Activated T-cell treated with anti-CD3 and anti-CD28 coated beads, Interleukin-2, amount 50 U/mL, for 24 hours (primary cell): Measurements from ENCODE around the gene ALDH7A1.

ENCODE experiments used
- DNase-seq: peaks from one replicate; pipeline ENCODE4 v3.0.0-alpha.2; 2020
- H3K27ac Mint-ChIP-seq: 2 replicates; pipeline ENCODE4 v1.8.0; 2020; ENCODE audit warnings: mild to moderate bottlenecking, mixed read lengths
- H3K27me3 Mint-ChIP-seq: 2 replicates; pipeline ENCODE4 v1.8.0; 2020; ENCODE audit warnings: mixed read lengths
- H3K36me3 Mint-ChIP-seq: 2 replicates; pipeline ENCODE4 v1.8.0; 2020; ENCODE audit warnings: low read depth, mixed read lengths
- H3K4me1 Mint-ChIP-seq: 2 replicates; pipeline ENCODE4 v1.8.0; 2020; ENCODE audit warnings: low read depth, mixed read lengths
- H3K4me3 Mint-ChIP-seq: 2 replicates; pipeline ENCODE4 v1.8.0; 2020; ENCODE audit warnings: mild to moderate bottlenecking, moderate library complexity, mixed read lengths
- H3K9me3 Mint-ChIP-seq: 2 replicates; pipeline ENCODE4 v1.8.0; 2020; ENCODE audit warnings: mixed read lengths

Gene ALDH7A1

DNA sequence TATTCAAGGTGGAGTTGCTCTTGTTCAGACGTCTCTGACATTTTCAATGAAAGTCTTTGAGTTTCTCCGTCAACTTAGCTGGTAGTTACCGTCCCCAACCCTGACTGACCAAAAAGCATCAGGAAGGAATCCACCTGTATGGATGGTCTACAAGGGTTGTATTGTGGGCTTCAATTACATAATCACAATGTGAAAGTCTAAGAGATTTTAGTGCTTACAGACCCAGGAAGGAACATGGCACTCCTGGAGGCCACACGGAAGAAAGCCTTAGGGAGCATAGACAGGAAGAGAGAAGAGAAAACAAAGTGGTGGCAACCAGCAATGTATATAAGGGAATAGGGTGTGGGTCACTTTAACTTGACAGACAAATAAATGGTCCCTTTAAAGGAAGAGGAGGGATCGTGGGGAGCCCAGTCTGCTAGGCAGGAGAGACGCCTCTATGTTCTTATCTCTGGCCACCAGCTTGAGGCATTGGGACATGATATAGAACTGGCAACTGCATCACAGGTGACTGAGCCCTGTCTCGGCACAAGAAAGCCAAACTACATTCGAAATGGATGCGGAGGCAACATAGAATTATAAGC lies 80.4 kb downstream of the ALDH7A1 start:
- no peak overlapping the region for H3K27ac Mint-ChIP-seq
- no peaks in the 10 kb centered on the region for H3K27me3 Mint-ChIP-seq
- DNase-seq: no peak
- no peaks in the 10 kb centered on the region for H3K36me3 Mint-ChIP-seq
- peaks cover 17% of the 10 kb centered on the region for H3K4me1 Mint-ChIP-seq
- no peak overlapping the region for H3K4me3 Mint-ChIP-seq
- H3K9me3 Mint-ChIP-seq: no peaks in the 10 kb centered on the region

DNA sequence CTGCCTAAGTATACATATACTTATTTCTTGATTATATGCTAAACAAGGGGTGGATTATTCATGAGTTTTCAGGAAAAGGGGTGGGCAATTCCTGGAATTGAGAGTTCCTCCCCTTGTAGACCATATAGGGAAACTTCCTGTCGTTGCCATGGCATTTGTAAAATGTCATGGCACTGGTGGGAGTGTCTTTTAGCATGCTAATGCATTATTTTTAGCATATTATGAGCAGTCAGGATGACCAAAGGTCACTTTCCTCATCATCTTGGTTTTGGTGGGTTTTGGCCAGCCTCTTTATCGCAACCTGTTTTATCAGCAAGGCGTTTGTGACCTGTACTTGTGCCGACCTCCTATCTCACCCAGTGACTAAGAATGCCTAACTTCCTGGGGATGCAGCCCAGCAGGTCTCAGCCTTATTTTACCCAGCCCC lies 80.9 kb downstream of the ALDH7A1 start:
- peaks cover 22% of the 10 kb centered on the region for H3K4me1 Mint-ChIP-seq
- H3K4me3 Mint-ChIP-seq: no peak overlapping the region
- H3K36me3 Mint-ChIP-seq: no peaks in the 10 kb centered on the region

DNA sequence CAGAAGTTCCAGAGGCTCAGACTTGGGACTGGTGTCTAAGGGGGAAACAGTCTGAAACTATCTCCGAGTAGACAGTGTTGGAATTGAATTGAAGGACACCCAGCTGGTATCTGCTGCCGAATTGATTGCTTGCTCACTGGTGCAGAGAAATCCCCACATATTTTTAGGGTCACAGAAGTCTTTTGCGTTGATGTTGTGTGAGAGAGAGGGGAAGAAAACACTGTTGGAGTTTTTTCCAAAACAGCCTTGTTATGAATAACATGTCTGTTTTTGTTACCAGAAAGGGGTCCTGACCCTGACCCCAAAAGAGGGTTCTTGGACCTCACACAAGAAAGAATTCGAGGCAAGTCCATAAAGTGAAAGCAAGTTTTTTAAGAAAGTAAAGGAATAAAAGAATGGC lies 81.3 kb downstream of the ALDH7A1 start:
- Mint-ChIP-seq H3K4me1 (peaks cover 26% of the 10 kb centered on the region), H3K27me3 (no peaks in the 10 kb centered on the region), H3K36me3 (no peaks in the 10 kb centered on the region), H3K9me3 (no peaks in the 10 kb centered on the region), H3K4me3 (no peak overlapping the region), H3K27ac (no peak overlapping the region)
- no peak for DNase-seq

More for the DNA sequence above, 80.9 kb downstream of the ALDH7A1 start:
- no peaks in the 10 kb centered on the region for H3K9me3 Mint-ChIP-seq
- no peak for DNase-seq
- no peak overlapping the region for H3K27ac Mint-ChIP-seq
- H3K27me3 Mint-ChIP-seq: no peaks in the 10 kb centered on the region

DNA sequence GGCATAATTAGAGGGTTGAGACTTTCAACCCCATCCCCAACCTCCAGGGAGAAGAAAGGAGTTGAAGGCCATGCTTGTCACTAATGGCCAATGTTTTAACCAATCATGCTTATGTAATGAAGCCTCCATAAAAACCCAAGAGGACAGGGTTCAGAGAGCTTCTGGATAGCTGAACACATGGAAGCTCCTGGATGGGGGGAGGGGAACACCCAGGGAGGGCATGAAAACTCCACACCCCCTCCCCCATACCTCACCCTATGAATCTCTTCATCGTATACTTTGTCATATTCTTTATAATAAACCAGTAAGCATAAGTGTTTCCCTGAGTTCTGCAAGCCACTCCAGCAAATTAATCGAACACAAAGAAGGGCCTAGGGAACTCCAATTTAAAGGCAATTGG lies 81.7 kb downstream of the ALDH7A1 start:
- H3K4me1 Mint-ChIP-seq: peaks cover 30% of the 10 kb centered on the region
- H3K27ac Mint-ChIP-seq: no peak overlapping the region
- DNase-seq: no peak
- no peaks in the 10 kb centered on the region for H3K36me3 Mint-ChIP-seq
- no peaks in the 10 kb centered on the region for H3K27me3 Mint-ChIP-seq
- H3K9me3 Mint-ChIP-seq: no peaks in the 10 kb centered on the region
- H3K4me3 Mint-ChIP-seq: no peak overlapping the region

DNA sequence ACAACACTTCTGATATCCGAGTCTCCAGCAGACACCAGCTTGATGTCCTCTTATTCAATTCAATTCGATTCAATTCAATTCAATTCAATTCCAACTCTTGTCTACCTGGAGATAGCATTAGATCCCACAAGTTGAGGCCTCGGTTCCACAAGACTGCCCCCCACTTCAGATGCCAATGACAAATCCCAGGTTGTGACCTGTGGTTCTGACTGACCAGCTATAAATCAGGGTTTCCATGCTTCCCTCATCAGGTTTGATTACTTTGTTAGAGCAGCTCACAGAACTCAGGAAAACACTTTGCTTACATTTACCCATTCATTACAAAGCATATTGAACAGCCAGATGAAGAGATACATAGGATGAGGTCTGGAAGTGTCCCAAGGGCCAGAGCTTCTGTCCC lies 82.6 kb downstream of the ALDH7A1 start:
- Mint-ChIP-seq H3K4me3 (no peak overlapping the region), H3K27me3 (no peaks in the 10 kb centered on the region), H3K4me1 (peaks cover 38% of the 10 kb centered on the region), H3K9me3 (no peaks in the 10 kb centered on the region), H3K27ac (no peak overlapping the region), H3K36me3 (no peaks in the 10 kb centered on the region)
- no peak for DNase-seq

DNA sequence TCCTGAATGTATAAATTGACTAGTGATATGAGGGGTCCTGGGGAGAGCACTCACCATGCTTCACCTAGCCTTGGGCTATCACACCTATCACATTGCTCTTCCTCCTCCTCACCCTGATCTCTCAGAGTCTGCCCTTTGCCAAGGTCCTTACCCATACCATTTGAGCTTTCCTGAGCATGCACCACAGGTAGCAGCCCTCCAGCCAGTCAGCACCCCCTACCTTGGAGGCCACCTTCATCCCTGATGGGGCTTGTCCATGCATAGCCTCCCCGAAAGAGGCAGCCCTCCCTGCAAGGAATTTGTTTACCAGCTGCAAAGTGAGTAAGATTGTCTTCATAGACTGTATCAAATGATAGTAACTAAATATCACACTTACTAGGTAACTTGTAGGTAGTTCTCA lies 83.1 kb downstream of the ALDH7A1 start:
- no peak overlapping the region for H3K4me3 Mint-ChIP-seq
- peaks cover 42% of the 10 kb centered on the region for H3K4me1 Mint-ChIP-seq
- H3K36me3 Mint-ChIP-seq: no peaks in the 10 kb centered on the region

DNA sequence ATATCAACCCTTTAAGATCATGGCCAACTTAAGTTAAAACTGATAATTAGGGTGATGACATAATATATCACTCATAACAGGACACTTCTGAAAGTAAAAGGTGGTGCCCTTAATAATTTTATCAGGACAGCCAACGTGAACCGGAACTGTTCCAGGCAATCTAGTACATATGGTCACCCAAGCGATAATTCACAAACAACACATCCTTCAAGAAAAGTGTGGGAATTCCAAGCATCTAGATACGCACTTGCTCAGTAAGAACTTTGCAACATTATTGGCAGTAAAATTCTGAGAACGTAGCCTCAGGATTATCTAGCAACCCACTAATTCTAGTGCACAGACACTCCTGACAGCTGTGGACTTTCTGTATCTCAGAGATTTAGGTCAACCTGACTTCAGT lies 85.7 kb downstream of the ALDH7A1 start:
- Mint-ChIP-seq H3K27me3 (no peaks in the 10 kb centered on the region), H3K4me3 (peak overlapping the region; percentile 70), H3K9me3 (no peaks in the 10 kb centered on the region), H3K36me3 (no peaks in the 10 kb centered on the region), H3K27ac (peak overlapping the region; percentile 91), H3K4me1 (peaks cover 47% of the 10 kb centered on the region)
- DNase-seq: no peak

More for the DNA sequence above, 83.1 kb downstream of the ALDH7A1 start:
- no peaks in the 10 kb centered on the region for H3K9me3 Mint-ChIP-seq
- no peaks in the 10 kb centered on the region for H3K27me3 Mint-ChIP-seq
- no peak overlapping the region for H3K27ac Mint-ChIP-seq
- DNase-seq: no peak

DNA sequence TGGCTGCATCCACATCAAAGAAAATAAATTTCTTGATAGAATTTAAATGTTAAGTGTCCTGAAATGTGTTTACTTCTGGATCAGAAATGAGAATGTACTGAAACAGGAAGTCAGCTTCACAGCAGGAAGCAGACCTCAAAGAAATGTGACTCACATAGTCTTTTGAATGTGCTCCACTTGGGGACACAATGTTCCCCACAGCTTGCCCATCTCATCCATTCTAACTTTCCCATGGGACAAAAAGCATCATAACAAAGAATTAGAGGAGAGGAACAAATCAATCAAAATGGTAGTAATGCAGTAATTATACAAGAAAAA lies 86.1 kb downstream of the ALDH7A1 start:
- no peaks in the 10 kb centered on the region for H3K9me3 Mint-ChIP-seq
- no peaks in the 10 kb centered on the region for H3K36me3 Mint-ChIP-seq
- peak overlapping the region; percentile 91 for H3K27ac Mint-ChIP-seq
- peak overlapping the region; percentile 70 for H3K4me3 Mint-ChIP-seq
- peaks cover 51% of the 10 kb centered on the region for H3K4me1 Mint-ChIP-seq
- DNase-seq: no peak
- no peaks in the 10 kb centered on the region for H3K27me3 Mint-ChIP-seq

DNA sequence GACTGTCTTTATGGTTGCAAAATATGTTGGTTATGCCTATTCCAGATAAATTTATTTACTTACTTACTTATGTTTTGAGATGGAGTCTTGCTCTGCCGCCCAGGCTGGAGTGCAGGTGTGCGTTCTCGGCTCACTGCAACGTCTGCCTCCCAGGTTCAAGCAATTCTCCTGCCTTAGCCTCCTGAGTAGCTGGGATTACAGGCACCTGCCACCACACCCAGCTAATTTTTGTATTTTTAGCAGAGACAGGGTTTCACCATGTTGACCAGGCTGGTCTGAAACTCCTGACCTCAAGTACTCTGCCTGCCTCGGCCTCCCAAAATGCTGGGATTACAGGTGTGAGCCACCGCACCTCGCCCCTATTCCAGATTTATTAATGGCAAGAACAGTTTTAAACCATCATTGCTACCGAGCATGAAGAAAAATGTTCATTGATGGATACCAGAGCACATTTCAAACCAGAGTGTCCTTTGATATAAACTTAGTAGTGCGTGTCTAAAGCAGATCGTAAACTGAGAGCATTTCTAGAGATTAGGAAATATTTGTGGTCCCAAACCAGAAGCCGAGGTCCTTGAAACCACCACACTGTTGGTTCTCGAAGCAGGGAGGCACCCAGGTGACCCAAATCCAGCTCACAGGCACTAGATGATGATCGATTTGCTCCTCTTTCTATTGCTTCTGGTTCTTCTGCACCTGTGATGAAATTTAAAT lies 86.6 kb downstream of the ALDH7A1 start:
- Mint-ChIP-seq H3K36me3 (no peaks in the 10 kb centered on the region), H3K4me3 (peak overlapping the region; percentile 70), H3K27me3 (no peaks in the 10 kb centered on the region), H3K9me3 (no peaks in the 10 kb centered on the region), H3K4me1 (peaks cover 57% of the 10 kb centered on the region), H3K27ac (peak overlapping the region; percentile 91)
- no peak for DNase-seq

DNA sequence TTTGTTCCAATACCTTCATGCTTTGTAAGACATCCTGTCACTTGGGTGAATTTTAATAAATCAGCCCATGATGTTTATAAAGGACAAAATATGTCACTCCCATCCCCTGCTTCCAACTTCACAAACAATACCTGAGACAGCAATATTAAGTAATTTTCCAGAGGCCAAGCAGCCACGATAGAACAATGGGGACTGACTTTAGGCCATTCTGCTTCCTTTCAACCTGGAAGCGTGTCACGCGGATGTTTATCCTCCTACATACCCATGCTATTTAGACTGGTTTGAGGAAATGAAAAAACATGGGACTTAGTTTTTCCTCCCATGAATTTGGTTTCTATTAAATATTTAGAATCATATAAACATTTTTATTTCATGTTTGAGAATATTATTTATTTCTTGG lies 88.9 kb downstream of the ALDH7A1 start:
- Mint-ChIP-seq H3K4me3 (no peak overlapping the region), H3K9me3 (no peaks in the 10 kb centered on the region), H3K36me3 (no peaks in the 10 kb centered on the region), H3K27me3 (no peaks in the 10 kb centered on the region), H3K4me1 (peaks cover 56% of the 10 kb centered on the region), H3K27ac (no peak overlapping the region)
- DNase-seq: no peak

DNA sequence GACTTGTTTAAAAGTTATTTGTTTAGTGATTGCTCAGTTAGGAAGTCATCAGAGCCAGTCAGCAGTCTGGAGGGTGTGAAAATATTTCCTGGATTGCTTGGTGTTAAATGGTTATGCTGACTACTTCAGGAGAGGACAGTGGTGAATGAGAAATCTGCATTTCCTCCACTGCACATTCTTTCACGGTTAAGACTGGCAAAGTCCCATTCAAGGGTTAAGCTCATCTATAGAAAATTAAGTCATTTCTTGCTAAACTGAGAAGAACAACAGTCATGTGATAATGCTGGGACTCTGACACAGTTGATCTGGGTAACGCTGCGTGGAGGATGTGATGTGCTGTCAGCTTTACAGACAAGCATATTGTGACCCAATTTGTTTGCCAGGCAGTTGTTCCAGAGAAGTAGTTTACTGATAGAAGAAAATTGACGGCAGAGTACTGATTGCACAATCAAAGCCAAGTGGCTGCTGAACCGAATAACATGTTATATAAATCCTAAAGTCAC lies 91.4 kb downstream of the ALDH7A1 start:
- H3K36me3 Mint-ChIP-seq: no peaks in the 10 kb centered on the region
- no peak for DNase-seq
- H3K4me1 Mint-ChIP-seq: peaks cover 48% of the 10 kb centered on the region
- H3K27me3 Mint-ChIP-seq: no peaks in the 10 kb centered on the region
- no peak overlapping the region for H3K4me3 Mint-ChIP-seq
- peak overlapping the region; percentile 13 for H3K27ac Mint-ChIP-seq
- no peaks in the 10 kb centered on the region for H3K9me3 Mint-ChIP-seq

DNA sequence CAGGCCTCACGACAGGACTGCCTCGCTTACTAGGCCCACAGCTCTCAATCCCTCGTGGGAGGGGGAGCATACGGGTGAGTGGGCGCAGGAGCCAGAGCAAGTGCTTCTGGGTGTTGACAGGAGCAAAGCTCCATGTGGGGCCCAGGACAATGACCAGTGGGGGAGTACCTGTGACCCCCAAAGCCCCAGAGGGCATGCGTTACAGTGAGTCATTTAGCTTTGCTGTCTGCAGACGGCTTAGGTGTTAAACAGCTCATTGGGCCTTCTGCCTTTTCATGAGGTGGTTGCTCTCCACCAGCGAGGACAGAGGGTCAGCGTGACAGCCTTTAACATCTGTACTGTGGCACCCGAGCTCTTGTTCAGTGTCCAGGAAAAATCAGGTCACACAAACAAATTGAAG lies 93.6 kb downstream of the ALDH7A1 start:
- Mint-ChIP-seq H3K9me3 (no peaks in the 10 kb centered on the region), H3K4me1 (peaks cover 31% of the 10 kb centered on the region), H3K36me3 (no peaks in the 10 kb centered on the region), H3K27me3 (no peaks in the 10 kb centered on the region), H3K27ac (no peak overlapping the region), H3K4me3 (no peak overlapping the region)
- DNase-seq: no peak

DNA sequence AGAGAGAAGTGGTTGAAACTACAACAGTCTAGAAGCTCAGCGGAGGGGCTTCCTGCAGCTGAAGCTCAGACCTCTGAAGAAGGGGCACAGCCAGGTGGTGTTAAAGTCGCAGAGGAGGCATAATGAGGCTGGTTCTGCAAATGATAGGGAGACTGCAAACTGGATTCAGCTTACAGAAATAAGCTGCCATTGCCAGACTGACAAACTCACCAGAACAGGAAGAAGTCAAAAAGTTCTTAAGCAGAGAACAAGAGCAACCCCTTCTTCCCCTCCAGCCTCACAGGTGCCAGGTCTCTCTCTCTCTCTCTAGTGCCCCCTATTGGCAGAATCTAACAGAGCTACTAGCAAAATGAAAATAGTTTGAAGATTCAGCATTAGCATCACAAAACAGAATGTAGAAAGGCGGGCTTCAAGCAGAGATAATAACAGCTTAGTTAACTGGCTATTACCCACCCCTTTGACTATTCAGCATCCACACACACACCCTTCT lies 95.1 kb downstream of the ALDH7A1 start:
- Mint-ChIP-seq H3K27me3 (no peaks in the 10 kb centered on the region), H3K36me3 (no peaks in the 10 kb centered on the region), H3K9me3 (no peaks in the 10 kb centered on the region), H3K4me3 (no peak overlapping the region), H3K27ac (no peak overlapping the region), H3K4me1 (peaks cover 34% of the 10 kb centered on the region)
- no peak for DNase-seq

DNA sequence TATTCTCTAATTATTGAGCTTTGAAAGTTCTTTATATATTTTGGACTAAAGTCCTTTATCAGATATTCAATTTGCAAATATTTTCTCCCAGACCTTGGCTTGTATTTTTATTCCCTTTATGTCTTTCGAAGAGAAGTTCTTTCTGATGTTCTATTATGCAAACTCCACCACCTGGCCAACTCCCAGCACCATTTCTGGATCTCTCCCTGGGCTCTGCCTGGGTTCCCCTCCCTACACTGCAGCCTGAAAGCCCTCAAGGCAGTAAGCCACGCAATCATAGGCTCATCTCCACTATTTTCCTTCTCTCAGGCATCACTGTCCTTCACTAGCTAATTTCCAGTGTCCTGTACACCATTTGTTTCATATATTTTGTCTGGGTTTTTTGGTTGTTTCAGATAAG lies 95.7 kb downstream of the ALDH7A1 start:
- Mint-ChIP-seq H3K27ac (no peak overlapping the region), H3K4me3 (no peak overlapping the region), H3K27me3 (no peaks in the 10 kb centered on the region), H3K9me3 (no peaks in the 10 kb centered on the region), H3K36me3 (no peaks in the 10 kb centered on the region), H3K4me1 (peaks cover 30% of the 10 kb centered on the region)
- DNase-seq: no peak

DNA sequence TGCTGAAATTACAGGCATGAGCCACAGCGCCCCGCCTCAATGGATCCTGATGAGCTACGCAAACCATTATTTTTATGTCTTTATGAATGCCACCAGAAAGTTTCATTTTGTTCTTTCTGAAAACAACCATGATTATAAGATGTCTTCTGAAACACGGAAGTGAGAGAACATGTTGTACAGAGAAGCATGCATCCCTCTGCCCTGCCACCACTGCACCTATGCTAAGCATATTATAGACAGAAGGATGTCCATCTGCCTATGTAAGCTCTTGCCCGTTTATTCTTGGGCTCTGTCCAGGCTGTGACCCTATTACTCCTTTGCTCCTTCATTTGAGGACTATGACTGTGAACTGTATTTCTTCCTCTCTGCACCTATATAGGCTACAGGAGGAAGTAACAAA lies 97.5 kb downstream of the ALDH7A1 start:
- H3K27me3 Mint-ChIP-seq: no peaks in the 10 kb centered on the region
- no peak overlapping the region for H3K27ac Mint-ChIP-seq
- no peaks in the 10 kb centered on the region for H3K9me3 Mint-ChIP-seq
- no peak for DNase-seq
- peaks cover 21% of the 10 kb centered on the region for H3K4me1 Mint-ChIP-seq
- H3K4me3 Mint-ChIP-seq: no peak overlapping the region
- peaks cover 8% of the 10 kb centered on the region for H3K36me3 Mint-ChIP-seq
